Measurements from ENCODE around the gene CA11.

- TF ChIP-seq CTCF (IDR thresholded peaks at IDR 0.05) = no peak
- TF ChIP-seq POLR2A (IDR thresholded peaks at IDR 0.05) = no peak
Measured at GRCh38 chr19:48624067-48624594, 21.9 kb downstream of the CA11 start.

Data from heart left ventricle (tissue), 13 donors.